Epithelial cell of esophagus (primary cell): ENCODE results near the gene PLIN4.

Source experiments
- DNase-seq: peaks from one replicate; pipeline ENCODE4 v3.0.0; 2010; ENCODE audit warnings: low read depth
- H3K4me3 ChIP-seq: 2 replicates; pipeline ENCODE4 v1.5.1; 2011; ENCODE audit warnings: mild to moderate bottlenecking, low read length, control low read depth
- CTCF ChIP-seq: IDR thresholded peaks from 2 replicates; pipeline ENCODE4 v1.5.1; 2011; ENCODE audit warnings: low read depth, mild to moderate bottlenecking, low read length, control low read depth, inconsistent platforms; ENCODE audit not compliant: insufficient read depth; ENCODE audit errors: missing control alignments

The PLIN4 gene

GRCh38 chr19:4494691-4495064, 23.6 kb downstream of the PLIN4 start:
- no peak for DNase-seq
- no peak for TF ChIP-seq CTCF
- no peak overlapping the region for H3K4me3 ChIP-seq

- no peak for DNase-seq
- H3K4me3 ChIP-seq: no peak overlapping the region
- TF ChIP-seq CTCF: no peak
Measured at GRCh38 chr19:4493929-4494690, 24.2 kb downstream of the PLIN4 start.

- no peak for TF ChIP-seq CTCF
- DNase-seq: no peak
- no peak overlapping the region for H3K4me3 ChIP-seq
Measured at GRCh38 chr19:4493104-4493928, 25.0 kb downstream of the PLIN4 start.

- no peak for TF ChIP-seq CTCF
- H3K4me3 ChIP-seq: no peak overlapping the region
- no peak for DNase-seq
Measured at GRCh38 chr19:4492337-4493103, 25.8 kb downstream of the PLIN4 start.

GRCh38 chr19:4491446-4491845, 26.8 kb downstream of the PLIN4 start:
- TF ChIP-seq CTCF: no peak
- DNase-seq: no peak
- H3K4me3 ChIP-seq: no peak overlapping the region

- TF ChIP-seq CTCF: no peak
- no peak overlapping the region for H3K4me3 ChIP-seq
- DNase-seq: no peak
Measured at GRCh38 chr19:4488496-4488895, 29.8 kb downstream of the PLIN4 start.
